Central memory CD8-positive, alpha-beta T cell (primary cell): ENCODE results near the gene CA14.

ENCODE experiments used
- ATAC-seq: fragments of 150-1000 bp; cut with Tn5 transposase; replicated peaks from 2 replicates; pipeline ENCODE4 v1.10.0; 2022; ENCODE audit warnings: mild to moderate bottlenecking, moderate FRiP score, moderate number of reproducible peaks; ENCODE audit not compliant: poor library complexity, severe bottlenecking; ENCODE audit errors: extremely low read depth
- DNase-seq, 2 donors: peaks; one replicate each; pipeline ENCODE4 v3.0.0; 2021; ENCODE audit warnings: low spot score in 2 of 2
- H3K27ac Mint-ChIP-seq: one replicate; pipeline ENCODE4 v1.8.0; 2022; ENCODE audit warnings: low read depth, mild to moderate bottlenecking, moderate library complexity, mixed read lengths
- H3K27me3 Mint-ChIP-seq: one replicate; pipeline ENCODE4 v1.8.0; 2022; ENCODE audit warnings: mixed read lengths
- H3K36me3 Mint-ChIP-seq: one replicate; pipeline ENCODE4 v1.8.0; 2022; ENCODE audit warnings: mild to moderate bottlenecking, moderate library complexity, mixed read lengths; ENCODE audit not compliant: insufficient read depth
- H3K4me1 Mint-ChIP-seq: one replicate; pipeline ENCODE4 v1.8.0; 2022; ENCODE audit warnings: mixed read lengths
- H3K4me3 Mint-ChIP-seq: one replicate; pipeline ENCODE4 v1.8.0; 2022; ENCODE audit warnings: mild to moderate bottlenecking, moderate library complexity, mixed read lengths
- H3K9me3 Mint-ChIP-seq: one replicate; pipeline ENCODE4 v1.8.0; 2022; ENCODE audit warnings: mixed read lengths

The CA14 gene

DNA sequence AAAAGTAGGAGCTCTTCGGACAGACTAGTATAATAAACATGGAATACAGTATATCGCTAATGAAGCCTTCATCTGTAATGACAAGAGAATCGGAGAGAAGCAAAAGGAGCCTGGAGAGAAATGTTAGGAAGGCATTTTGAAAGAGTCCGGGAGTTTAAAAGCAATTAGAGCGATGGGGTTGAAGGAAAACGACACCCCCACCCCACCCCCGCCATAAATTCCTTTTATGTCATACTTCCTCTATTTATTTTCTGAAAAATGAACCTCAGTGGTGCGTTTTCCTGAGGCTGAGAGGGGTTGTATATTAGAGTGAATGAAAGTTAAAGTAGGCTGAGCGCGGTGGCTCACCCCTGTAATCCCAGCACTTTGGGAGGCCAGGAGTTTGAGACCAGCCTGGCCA is 11.9 kb downstream of the CA14 start:
- Mint-ChIP-seq H3K27ac (peak overlapping the region; percentile 96), H3K36me3 (peaks cover 27% of the 10 kb centered on the region), H3K4me3 (peak overlapping the region; percentile 92), H3K9me3 (no peaks in the 10 kb centered on the region), H3K4me1 (peaks cover 32% of the 10 kb centered on the region), H3K27me3 (no peaks in the 10 kb centered on the region)
- ATAC-seq: no peak
- DNase-seq: no peak

DNA sequence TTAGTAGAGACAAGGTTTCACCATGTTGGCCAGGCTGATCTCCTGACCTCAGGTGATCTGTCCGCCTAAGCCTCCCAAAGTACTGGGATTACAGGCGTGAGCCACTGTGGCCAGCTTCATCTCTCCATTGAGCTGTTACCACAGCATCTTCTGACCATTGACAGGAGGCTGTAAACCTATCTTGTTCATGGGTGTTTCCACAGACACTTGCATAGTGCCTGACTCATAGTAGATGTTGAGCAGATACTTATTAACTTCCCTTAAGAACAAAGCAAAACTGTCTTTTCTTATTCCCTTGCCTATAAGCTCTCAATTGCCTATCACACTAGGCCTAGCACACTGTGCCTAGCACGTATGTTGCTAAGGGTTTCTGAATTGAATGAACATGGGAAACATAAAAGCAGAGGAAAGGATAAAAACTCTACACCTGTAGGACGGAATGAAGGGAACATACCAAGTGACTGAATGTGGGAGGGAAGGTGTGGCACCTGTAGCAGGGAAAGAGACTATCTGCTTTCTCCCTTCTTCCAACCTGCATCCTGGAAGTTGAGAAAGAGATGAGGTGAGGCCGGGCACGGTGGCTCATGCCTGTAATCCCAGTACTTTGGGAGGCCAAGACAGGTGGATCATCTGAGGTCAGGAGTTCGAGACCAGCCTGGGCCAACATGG is 13.9 kb downstream of the CA14 start:
- Mint-ChIP-seq H3K4me1 (peaks cover 32% of the 10 kb centered on the region), H3K36me3 (peaks cover 22% of the 10 kb centered on the region), H3K27me3 (no peaks in the 10 kb centered on the region), H3K9me3 (no peaks in the 10 kb centered on the region), H3K4me3 (no peak overlapping the region), H3K27ac (no peak overlapping the region)
- DNase-seq (no peak), ATAC-seq (no peak)

GRCh38 chr1:150273311-150273710 is 15.7 kb downstream of the CA14 start:
- peaks cover 12% of the 10 kb centered on the region for H3K36me3 Mint-ChIP-seq
- no peak for DNase-seq
- ATAC-seq: no peak
- no peaks in the 10 kb centered on the region for H3K9me3 Mint-ChIP-seq
- no peak overlapping the region for H3K4me3 Mint-ChIP-seq
- H3K27ac Mint-ChIP-seq: peak overlapping the region; percentile 7
- H3K27me3 Mint-ChIP-seq: no peaks in the 10 kb centered on the region
- H3K4me1 Mint-ChIP-seq: peaks cover 15% of the 10 kb centered on the region

- Mint-ChIP-seq H3K4me3 (no peak overlapping the region), H3K36me3 (peaks cover 5% of the 10 kb centered on the region), H3K27me3 (no peaks in the 10 kb centered on the region), H3K9me3 (no peaks in the 10 kb centered on the region), H3K27ac (no peak overlapping the region), H3K4me1 (peaks cover 22% of the 10 kb centered on the region)
- ATAC-seq (no peak), DNase-seq (no peak)
Measured at GRCh38 chr1:150280138-150280707, 22.6 kb downstream of the CA14 start.

- H3K4me1 Mint-ChIP-seq: peaks cover 22% of the 10 kb centered on the region
- DNase-seq (peak in 1 of 2 donors; percentile 22), ATAC-seq (peak; percentile 33)
- H3K27me3 Mint-ChIP-seq: no peaks in the 10 kb centered on the region
- H3K27ac Mint-ChIP-seq: peak overlapping the region; percentile 90
- H3K9me3 Mint-ChIP-seq: no peaks in the 10 kb centered on the region
- peaks cover 5% of the 10 kb centered on the region for H3K36me3 Mint-ChIP-seq
- H3K4me3 Mint-ChIP-seq: peak overlapping the region; percentile 77
Measured at GRCh38 chr1:150281221-150281757, 23.7 kb downstream of the CA14 start.

DNA sequence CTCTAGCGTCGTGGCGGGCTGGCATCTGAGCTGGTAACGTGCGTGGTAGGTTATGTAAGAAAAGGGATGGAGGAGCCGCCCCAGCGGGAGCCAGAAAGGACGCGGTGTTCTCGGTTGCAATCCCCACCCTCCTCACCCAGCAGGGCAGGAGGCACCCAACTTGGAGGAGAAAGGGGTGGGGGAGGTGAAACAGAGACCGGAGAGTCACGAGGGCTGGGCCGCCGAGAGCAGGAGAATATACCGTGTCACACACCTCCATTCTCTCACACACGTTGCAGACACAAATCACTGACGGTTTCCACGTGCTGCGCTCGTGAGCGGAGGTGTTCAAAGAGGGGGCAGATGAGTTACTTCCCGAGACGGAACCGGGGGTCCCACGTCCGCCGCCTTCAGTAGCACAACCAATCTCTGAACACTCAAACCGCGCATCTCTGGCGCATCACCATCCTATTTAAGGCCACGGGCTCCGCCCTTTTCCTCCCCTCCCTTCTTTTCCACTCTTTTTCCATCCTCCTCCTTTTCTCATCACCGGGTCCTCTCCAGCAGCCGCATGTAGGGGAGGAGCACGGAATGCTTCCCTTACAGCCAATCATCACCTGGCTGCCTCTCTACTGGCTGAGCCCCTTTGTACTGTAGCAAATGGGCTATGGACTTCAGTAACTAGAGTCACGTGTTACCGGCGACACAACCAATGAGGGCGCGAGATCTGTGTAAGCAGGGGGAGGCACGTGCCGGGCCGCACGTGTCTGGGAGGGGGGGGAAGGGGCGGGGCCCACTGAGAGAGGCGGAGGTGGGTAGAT is 24.4 kb downstream of the CA14 start, which contains the start of gene CIART:
Gene CIART (plus strand): TSS at position 797 of the 800 bp plus-strand sequence. CDS start 714 bp downstream, outside the sequence.
- H3K4me1 Mint-ChIP-seq: peaks cover 22% of the 10 kb centered on the region
- peaks cover 5% of the 10 kb centered on the region for H3K36me3 Mint-ChIP-seq
- DNase-seq: peak; percentile 29 to 58
- peak; percentile 92 for ATAC-seq
- H3K9me3 Mint-ChIP-seq: no peaks in the 10 kb centered on the region
- H3K4me3 Mint-ChIP-seq: peak within 1 kb of the TSS; percentile 77
- H3K27me3 Mint-ChIP-seq: no peaks in the 10 kb centered on the region
- peak within 1 kb of the TSS; percentile 90 for H3K27ac Mint-ChIP-seq

DNA sequence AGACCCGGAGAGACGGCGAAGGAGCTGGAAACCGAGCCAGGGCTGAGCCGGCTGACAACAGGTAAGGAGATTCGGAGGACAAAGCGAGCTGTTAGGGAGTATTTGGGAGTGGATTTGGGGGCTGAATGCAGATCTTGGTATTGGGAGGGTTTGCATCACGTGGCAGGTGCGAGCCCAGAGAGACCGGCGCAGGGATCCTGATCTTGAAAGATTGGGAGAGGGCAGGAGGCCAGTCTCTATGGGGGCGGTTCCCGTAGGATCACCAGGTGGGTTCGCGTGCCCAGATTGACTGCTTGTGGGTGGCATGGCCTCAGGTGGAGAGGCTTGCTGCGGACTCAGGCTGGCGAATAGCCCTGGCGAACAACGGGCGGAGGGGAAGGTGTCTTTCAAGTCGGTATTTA is 25.0 kb downstream of the CA14 start:
- H3K9me3 Mint-ChIP-seq: no peaks in the 10 kb centered on the region
- H3K27ac Mint-ChIP-seq: peak overlapping the region; percentile 90
- no peaks in the 10 kb centered on the region for H3K27me3 Mint-ChIP-seq
- peak overlapping the region; percentile 77 for H3K4me3 Mint-ChIP-seq
- peaks cover 22% of the 10 kb centered on the region for H3K4me1 Mint-ChIP-seq
- peaks cover 5% of the 10 kb centered on the region for H3K36me3 Mint-ChIP-seq
- ATAC-seq (no peak), DNase-seq (no peak)

GRCh38 chr1:150283260-150283659 is 25.7 kb downstream of the CA14 start:
- H3K4me1 Mint-ChIP-seq: peaks cover 22% of the 10 kb centered on the region
- H3K27me3 Mint-ChIP-seq: no peaks in the 10 kb centered on the region
- ATAC-seq: no peak
- H3K9me3 Mint-ChIP-seq: no peaks in the 10 kb centered on the region
- H3K27ac Mint-ChIP-seq: no peak overlapping the region
- H3K4me3 Mint-ChIP-seq: no peak overlapping the region
- peaks cover 5% of the 10 kb centered on the region for H3K36me3 Mint-ChIP-seq
- DNase-seq: no peak

DNA sequence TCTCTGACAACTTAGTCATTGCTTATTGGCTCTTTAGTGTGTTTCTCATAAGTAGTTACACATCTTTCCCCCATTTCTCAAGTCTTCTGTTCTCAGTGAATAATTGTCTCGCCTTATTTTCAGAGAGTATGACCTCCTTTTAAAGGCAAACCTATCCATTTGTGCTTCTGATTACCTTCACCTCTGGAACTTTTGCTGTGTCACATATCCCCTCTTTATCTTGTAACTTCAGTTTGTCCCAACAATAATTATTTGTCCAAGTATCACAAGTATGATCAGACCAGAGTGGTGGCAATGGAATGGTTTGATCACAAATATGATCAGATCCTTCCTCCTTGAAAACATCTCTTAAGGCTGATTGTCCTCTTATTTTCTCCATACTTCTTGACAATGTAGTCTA is 30.8 kb downstream of the CA14 start:
- Mint-ChIP-seq H3K27ac (no peak overlapping the region), H3K4me1 (peaks cover 7% of the 10 kb centered on the region), H3K27me3 (no peaks in the 10 kb centered on the region), H3K4me3 (no peak overlapping the region), H3K36me3 (peaks cover 2% of the 10 kb centered on the region), H3K9me3 (no peaks in the 10 kb centered on the region)
- ATAC-seq (no peak), DNase-seq (no peak)

DNA sequence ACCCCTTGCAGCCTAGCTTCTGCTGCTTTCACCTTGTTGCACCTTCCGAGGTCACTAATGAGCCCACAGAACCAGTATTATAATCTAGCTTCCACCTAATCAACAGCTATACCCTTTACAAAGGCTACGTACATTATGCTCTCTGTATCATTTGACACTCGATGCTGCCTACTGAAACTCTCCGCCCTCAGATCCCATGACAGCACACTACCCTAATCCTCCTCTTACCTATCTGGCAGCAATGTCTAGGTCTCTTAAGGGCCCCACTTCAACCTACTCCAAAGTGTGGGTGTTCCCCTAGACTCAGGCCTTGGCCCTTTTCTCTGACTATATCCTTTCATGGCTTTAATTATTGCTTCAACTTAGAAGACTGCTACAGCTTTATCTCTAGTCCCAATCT is 31.2 kb downstream of the CA14 start:
- H3K9me3 Mint-ChIP-seq: no peaks in the 10 kb centered on the region
- no peak overlapping the region for H3K27ac Mint-ChIP-seq
- no peak for DNase-seq
- H3K4me3 Mint-ChIP-seq: no peak overlapping the region
- peaks cover 11% of the 10 kb centered on the region for H3K4me1 Mint-ChIP-seq
- no peak for ATAC-seq
- peaks cover 7% of the 10 kb centered on the region for H3K36me3 Mint-ChIP-seq
- H3K27me3 Mint-ChIP-seq: no peaks in the 10 kb centered on the region

DNA sequence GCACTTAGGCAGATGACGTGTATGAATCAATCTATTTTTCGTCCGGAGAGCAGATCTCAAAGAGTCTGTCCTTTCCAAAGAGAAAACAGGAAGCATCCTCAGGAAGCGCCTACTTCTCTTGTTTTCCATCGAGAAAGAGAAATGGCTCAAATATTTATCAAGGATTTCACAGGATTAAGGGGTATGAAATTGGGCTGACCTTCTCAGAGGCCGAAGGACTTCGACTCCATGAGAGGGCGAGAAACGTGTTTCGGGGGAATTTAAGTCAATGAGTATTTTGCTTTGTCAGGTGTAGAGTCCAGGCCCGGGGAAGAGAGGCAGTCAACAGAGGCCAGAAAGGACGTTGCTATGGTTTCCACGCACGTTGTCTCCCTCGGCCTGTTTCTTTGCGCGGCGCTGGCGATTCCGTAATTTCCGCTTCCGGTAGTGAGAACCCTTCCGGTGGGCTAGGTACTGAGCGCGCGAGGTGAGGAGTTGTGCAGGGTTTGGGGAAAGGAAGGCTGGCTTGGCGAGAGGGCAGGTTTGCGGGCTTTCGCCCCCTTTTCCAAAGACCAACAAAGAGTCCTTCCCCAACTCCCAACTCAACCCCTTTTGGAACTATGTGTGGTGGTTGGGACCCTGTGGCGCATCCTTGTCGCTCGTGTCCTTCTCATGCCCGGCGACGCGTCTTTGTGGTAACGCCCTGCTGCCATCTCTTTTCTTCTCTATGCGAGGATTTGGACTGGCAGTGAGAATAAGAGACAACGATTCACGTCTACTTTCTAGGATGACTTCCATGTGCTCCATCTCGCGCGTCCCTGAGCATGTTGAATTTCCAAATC is 36.1 kb downstream of the CA14 start, which contains the start of gene MRPS21:
Gene MRPS21 (plus strand): TSS at position 429 of the 821 bp plus-strand sequence. CDS start 506 bp downstream, outside the sequence.
- Mint-ChIP-seq H3K9me3 (no peaks in the 10 kb centered on the region), H3K27ac (peak within 1 kb of the TSS; percentile 99), H3K27me3 (no peaks in the 10 kb centered on the region), H3K4me1 (peaks cover 33% of the 10 kb centered on the region), H3K4me3 (peak within 1 kb of the TSS; percentile 89), H3K36me3 (peaks cover 24% of the 10 kb centered on the region)
- peak; percentile 98 for ATAC-seq
- DNase-seq: peak; percentile 74 to 81

- Mint-ChIP-seq H3K27me3 (no peaks in the 10 kb centered on the region), H3K27ac (no peak overlapping the region), H3K9me3 (no peaks in the 10 kb centered on the region), H3K36me3 (peaks cover 31% of the 10 kb centered on the region), H3K4me3 (peak overlapping the region; percentile 12), H3K4me1 (peaks cover 33% of the 10 kb centered on the region)
- ATAC-seq (no peak), DNase-seq (no peak)
Measured at GRCh38 chr1:150295476-150295875, 37.9 kb downstream of the CA14 start.
